ENCODE results near the gene JMY.

DNA sequence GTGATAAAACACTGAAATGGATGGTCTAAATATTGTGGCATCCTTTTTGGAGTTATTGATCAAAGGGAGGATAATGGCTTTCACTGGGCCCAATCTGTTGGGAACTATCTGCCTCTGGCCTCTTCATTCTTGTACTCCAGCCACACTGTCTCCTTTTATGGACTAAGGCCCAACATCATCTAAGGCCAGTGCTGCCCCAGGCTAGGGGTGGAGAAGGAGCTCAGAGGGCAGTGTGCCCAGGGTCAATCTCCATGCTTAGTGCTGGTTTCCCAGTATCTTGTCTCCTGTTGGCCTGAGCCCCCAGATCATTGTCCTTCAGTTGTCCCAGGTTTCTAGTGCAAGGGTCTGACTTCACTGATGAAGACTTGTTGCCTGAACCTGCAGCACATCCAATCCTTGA is 26.4 kb upstream of the JMY start:
- TF ChIP-seq GATA2 (IDR thresholded peaks at IDR 0.05; ENCODE audit: low read depth, low read length), result no peak
- TF ChIP-seq GATA3 (IDR thresholded peaks at IDR 0.05; ENCODE audit: low read depth, low read length), result no peak
